Colonic mucosa (tissue), 4 donors: ENCODE results near the gene EXT2. TPM values are rescaled to one million over a fixed set of nuclear protein-coding genes. Genes with fewer than 3 reads are reported as not detected.

Experiments used
- DNase-seq: peaks from one replicate; pipeline ENCODE4 v3.0.0-alpha.2; 2020
- H3K27ac ChIP-seq: fragments of 200-600 bp; one replicate; pipeline ENCODE4 v1.8.0; 2021
- H3K27me3 ChIP-seq: fragments of 200-600 bp; one replicate; pipeline ENCODE4 v1.8.0; 2021
- H3K36me3 ChIP-seq: fragments of 200-600 bp; one replicate; pipeline ENCODE4 v1.8.0; 2021
- H3K4me1 ChIP-seq: fragments of 200-600 bp; one replicate; pipeline ENCODE4 v1.8.0; 2021; ENCODE audit warnings: mild to moderate bottlenecking
- H3K4me3 ChIP-seq: fragments of 200-600 bp; one replicate; pipeline ENCODE4 v1.8.0; 2021
- H3K9ac ChIP-seq, 2 donors: one replicate each; pipeline ENCODE4 v1.7.0; 2013; ENCODE audit warnings: control low read depth in 2 of 2, low read depth in 2 of 2, low read length in 2 of 2
- H3K9me3 ChIP-seq: fragments of 200-600 bp; one replicate; pipeline ENCODE4 v1.8.0; 2021
- intact Hi-C: fragments of 100-400 bp; cut with DNase I; formaldehyde crosslinking; loops from one replicate; pipeline ENCODE4 v1.14.1; 2022
- total RNA-seq, 2 donors: library from RNA; stranded (reverse); fragmentation: NEBNext Ultra II Directional in 1 of 2; extraction: Animal tissue kit (Norgen Biotek cat#: 25700) in 1 of 2; gene quantifications; one replicate each; pipeline ENCODE4 v1.2.1, GENCODE V29; 2021
- TF ChIP-seq, protein P1 (sequence below): fragments of 200-600 bp; IDR thresholded peaks from one replicate; pipeline ENCODE4 v1.8.0; 2022; ENCODE audit warnings: antibody characterized with exemption, mild to moderate bottlenecking
- donor health status: healthy.
- donor health status: DM: no; HTN: no; CAD: no.
- donor health status: DM: no; HTN: no; CAD: no.

EXT2 gene
- total RNA-seq, 2 donors from 2014 or later: 53.2 to 54.7 TPM

GRCh38 chr11:44083906-44084305, 11.6 kb upstream of the EXT2 start:
- DNase-seq: no peak
- intact Hi-C loops: no loop called here
- H3K9ac ChIP-seq: no peak overlapping the region
- no peak overlapping the region for H3K4me3 ChIP-seq
- H3K36me3 ChIP-seq: no peaks in the 10 kb centered on the region
- no peaks in the 10 kb centered on the region for H3K9me3 ChIP-seq
- no peaks in the 10 kb centered on the region for H3K4me1 ChIP-seq
- no peaks in the 10 kb centered on the region for H3K27me3 ChIP-seq
- TF ChIP-seq, protein P1, sequence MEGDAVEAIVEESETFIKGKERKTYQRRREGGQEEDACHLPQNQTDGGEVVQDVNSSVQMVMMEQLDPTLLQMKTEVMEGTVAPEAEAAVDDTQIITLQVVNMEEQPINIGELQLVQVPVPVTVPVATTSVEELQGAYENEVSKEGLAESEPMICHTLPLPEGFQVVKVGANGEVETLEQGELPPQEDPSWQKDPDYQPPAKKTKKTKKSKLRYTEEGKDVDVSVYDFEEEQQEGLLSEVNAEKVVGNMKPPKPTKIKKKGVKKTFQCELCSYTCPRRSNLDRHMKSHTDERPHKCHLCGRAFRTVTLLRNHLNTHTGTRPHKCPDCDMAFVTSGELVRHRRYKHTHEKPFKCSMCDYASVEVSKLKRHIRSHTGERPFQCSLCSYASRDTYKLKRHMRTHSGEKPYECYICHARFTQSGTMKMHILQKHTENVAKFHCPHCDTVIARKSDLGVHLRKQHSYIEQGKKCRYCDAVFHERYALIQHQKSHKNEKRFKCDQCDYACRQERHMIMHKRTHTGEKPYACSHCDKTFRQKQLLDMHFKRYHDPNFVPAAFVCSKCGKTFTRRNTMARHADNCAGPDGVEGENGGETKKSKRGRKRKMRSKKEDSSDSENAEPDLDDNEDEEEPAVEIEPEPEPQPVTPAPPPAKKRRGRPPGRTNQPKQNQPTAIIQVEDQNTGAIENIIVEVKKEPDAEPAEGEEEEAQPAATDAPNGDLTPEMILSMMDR: no peak
- no peak overlapping the region for H3K27ac ChIP-seq

- no peaks in the 10 kb centered on the region for H3K36me3 ChIP-seq
- H3K27me3 ChIP-seq: no peaks in the 10 kb centered on the region
- no peaks in the 10 kb centered on the region for H3K9me3 ChIP-seq
- intact Hi-C loops: no loop called here
- DNase-seq: no peak
- no peak overlapping the region for H3K9ac ChIP-seq
- no peak overlapping the region for H3K27ac ChIP-seq
- no peaks in the 10 kb centered on the region for H3K4me1 ChIP-seq
- no peak overlapping the region for H3K4me3 ChIP-seq
- TF ChIP-seq, protein P1: no peak
Measured at GRCh38 chr11:44085330-44085729, 10.1 kb upstream of the EXT2 start.

DNA sequence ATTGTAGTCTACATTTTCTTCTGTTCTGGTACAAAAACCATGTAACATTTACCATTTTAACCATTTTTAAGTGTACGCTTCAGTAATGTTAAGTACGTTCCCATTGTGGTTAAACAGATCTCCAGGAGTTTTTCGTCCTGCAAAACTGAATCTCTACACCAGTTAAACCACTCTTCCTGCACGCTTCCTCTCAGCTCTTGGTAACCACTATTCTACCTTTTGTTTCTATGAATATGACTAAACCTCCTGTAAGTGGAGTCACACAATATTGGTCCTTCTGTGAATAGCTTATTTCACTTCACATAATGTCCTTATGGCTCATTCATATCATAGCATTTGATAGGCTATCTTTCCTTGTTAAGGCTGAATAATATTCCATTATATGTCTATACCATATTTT, 7.1 kb upstream of the EXT2 start:
- Histone ChIP-seq H3K4me1 (no peaks in the 10 kb centered on the region), H3K9me3 (no peaks in the 10 kb centered on the region), H3K9ac (no peak overlapping the region), H3K27me3 (no peaks in the 10 kb centered on the region), H3K27ac (no peak overlapping the region), H3K4me3 (no peak overlapping the region), H3K36me3 (no peaks in the 10 kb centered on the region)
- intact Hi-C loops: no loop called here
- TF ChIP-seq, protein P1: no peak
- DNase-seq: no peak

DNA sequence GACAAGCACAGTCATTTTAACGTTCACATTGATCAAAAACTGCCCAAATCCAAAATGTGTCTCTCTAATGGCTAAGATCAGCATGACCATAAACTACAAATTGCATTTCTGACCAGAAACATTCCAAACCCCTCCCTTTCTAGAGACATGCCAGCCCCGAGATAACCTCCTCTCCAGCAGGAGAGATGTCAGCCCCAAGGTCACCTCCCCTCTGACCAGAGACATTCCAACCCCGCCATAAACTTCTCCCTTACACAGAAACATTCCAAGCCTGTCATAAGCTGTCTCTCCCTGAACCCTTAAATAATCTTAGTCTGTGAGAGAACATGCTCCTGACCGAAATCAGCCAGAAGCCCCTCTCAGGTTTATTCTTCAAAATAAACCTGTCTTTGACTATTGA, 6.6 kb upstream of the EXT2 start:
- Histone ChIP-seq H3K4me3 (no peak overlapping the region), H3K9me3 (no peaks in the 10 kb centered on the region), H3K4me1 (no peaks in the 10 kb centered on the region), H3K27ac (no peak overlapping the region), H3K9ac (no peak overlapping the region), H3K27me3 (no peaks in the 10 kb centered on the region), H3K36me3 (no peaks in the 10 kb centered on the region)
- intact Hi-C loops: no loop called here
- DNase-seq: no peak
- TF ChIP-seq, protein P1: no peak

GRCh38 chr11:44090539-44090938, 4.9 kb upstream of the EXT2 start:
- TF ChIP-seq, protein P1: no peak

More at GRCh38 chr11:44090539-44090938, 4.9 kb upstream of the EXT2 start:
- Histone ChIP-seq H3K4me1 (peaks cover 7% of the 10 kb centered on the region), H3K4me3 (no peak overlapping the region), H3K9me3 (no peaks in the 10 kb centered on the region), H3K36me3 (no peaks in the 10 kb centered on the region), H3K9ac (no peak overlapping the region), H3K27me3 (no peaks in the 10 kb centered on the region), H3K27ac (no peak overlapping the region)
- intact Hi-C loops: loop anchor here (5.0 kb wide), 1 partner anchor 447 kb away; no protein-coding TSS in a partner anchor
- no peak for DNase-seq
